GM23338 (cell line): ENCODE data around the gene OR2C1.

Experiments
- EZH2 ChIP-seq: fragments of 200-600 bp; sonication (generic); IDR thresholded peaks from one replicate; pipeline ENCODE4 v1.8.0; 2017; ENCODE audit warnings: antibody characterized with exemption, mild to moderate bottlenecking, low read depth; ENCODE audit not compliant: unreplicated experiment
- POLR2AphosphoS5 ChIP-seq: IDR thresholded peaks from 2 replicates; pipeline ENCODE4 v1.6.1; 2016; ENCODE audit warnings: antibody characterized with exemption, low read depth
- STAT1 ChIP-seq: IDR thresholded peaks from one replicate; pipeline ENCODE4 v1.6.1; 2016; ENCODE audit warnings: antibody characterized with exemption; ENCODE audit not compliant: unreplicated experiment
- ZNF331 ChIP-seq: fragments of 250-450 bp; sonication (Bioruptor Pico); IDR thresholded peaks from 2 replicates; pipeline ENCODE4 v1.5.0; 2020; ENCODE audit warnings: low read depth, mild to moderate bottlenecking, moderate library complexity
- TF ChIP-seq, protein P1 (sequence below), 2 experiments: fragments of 200-600 bp in 1 of 2; sonication (generic) in 1 of 2; conservative IDR thresholded peaks; 2 replicates each; pipeline versions ENCODE4 v1.5.1 to v1.6.1; 2016 to 2017; ENCODE audit warnings: antibody characterized with exemption in 2 of 2, low read depth in 2 of 2, mild to moderate bottlenecking in 2 of 2, moderate library complexity in 1 of 2

DNA sequence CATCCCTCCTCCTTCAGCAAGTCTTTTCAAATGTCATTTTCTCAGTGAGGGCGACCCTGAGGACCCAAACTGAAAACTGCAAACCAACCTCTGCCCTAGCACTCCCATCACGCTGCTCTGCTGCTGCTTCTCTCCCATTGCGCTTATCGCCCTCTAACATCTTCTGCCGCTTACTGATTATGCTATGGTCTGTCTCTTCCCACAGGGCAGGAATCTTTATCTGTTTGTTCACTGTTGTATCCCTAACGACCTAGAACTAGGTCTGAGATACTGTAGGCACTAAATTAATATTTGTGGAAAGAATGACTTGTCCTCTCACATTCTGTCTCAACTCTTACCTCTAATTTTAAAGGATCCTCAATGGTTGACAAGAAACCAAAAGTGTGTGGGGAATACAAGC, 32.6 kb downstream of the OR2C1 start:
- TF ChIP-seq, protein P1, sequence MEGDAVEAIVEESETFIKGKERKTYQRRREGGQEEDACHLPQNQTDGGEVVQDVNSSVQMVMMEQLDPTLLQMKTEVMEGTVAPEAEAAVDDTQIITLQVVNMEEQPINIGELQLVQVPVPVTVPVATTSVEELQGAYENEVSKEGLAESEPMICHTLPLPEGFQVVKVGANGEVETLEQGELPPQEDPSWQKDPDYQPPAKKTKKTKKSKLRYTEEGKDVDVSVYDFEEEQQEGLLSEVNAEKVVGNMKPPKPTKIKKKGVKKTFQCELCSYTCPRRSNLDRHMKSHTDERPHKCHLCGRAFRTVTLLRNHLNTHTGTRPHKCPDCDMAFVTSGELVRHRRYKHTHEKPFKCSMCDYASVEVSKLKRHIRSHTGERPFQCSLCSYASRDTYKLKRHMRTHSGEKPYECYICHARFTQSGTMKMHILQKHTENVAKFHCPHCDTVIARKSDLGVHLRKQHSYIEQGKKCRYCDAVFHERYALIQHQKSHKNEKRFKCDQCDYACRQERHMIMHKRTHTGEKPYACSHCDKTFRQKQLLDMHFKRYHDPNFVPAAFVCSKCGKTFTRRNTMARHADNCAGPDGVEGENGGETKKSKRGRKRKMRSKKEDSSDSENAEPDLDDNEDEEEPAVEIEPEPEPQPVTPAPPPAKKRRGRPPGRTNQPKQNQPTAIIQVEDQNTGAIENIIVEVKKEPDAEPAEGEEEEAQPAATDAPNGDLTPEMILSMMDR (conservative IDR thresholded peaks at IDR 0.05; ENCODE audit: low read depth in 2 of 2) = no peak
- TF ChIP-seq EZH2 (no peak), ZNF331 (CRISPR knock-in tag) (no peak), POLR2AphosphoS5 (no peak), STAT1 (no peak)
